Liver (tissue), 9 donors: ENCODE measurements around the gene BRME1. TPM values are rescaled to one million over a fixed set of nuclear protein-coding genes. Genes with fewer than 3 reads are reported as not detected.

Experiments
- DNase-seq: peaks from one replicate; pipeline ENCODE4 v3.0.0-alpha.2; 2017; ENCODE audit warnings: low spot score
- H3K27ac ChIP-seq, 2 donors: one replicate each; pipeline ENCODE4 v1.7.0; 2013; ENCODE audit warnings: inconsistent platforms in 2 of 2, low read length in 2 of 2, control low read depth in 1 of 2, low read depth in 1 of 2, mild to moderate bottlenecking in 1 of 2
- H3K27me3 ChIP-seq, 4 donors: one replicate each; pipeline versions ENCODE4 v1.6.1 to v1.7.0; 2013; ENCODE audit warnings: low read length in 3 of 4, inconsistent platforms in 1 of 4, mild to moderate bottlenecking in 1 of 4, moderate library complexity in 1 of 4; ENCODE audit not compliant: control insufficient read depth in 4 of 4, insufficient read depth in 4 of 4
- H3K36me3 ChIP-seq, 4 donors: one replicate each; pipeline versions ENCODE4 v1.6.1 to v1.7.0; 2013; ENCODE audit warnings: low read length in 3 of 4, mild to moderate bottlenecking in 3 of 4, low read depth in 1 of 4, moderate library complexity in 1 of 4; ENCODE audit not compliant: control insufficient read depth in 4 of 4, insufficient read depth in 3 of 4
- H3K4me1 ChIP-seq, 4 donors: one replicate each; pipeline versions ENCODE4 v1.6.1 to v1.7.0; 2013; ENCODE audit warnings: low read length in 3 of 4, mild to moderate bottlenecking in 3 of 4, moderate library complexity in 1 of 4; ENCODE audit not compliant: control insufficient read depth in 4 of 4, insufficient read depth in 4 of 4
- H3K4me3 ChIP-seq, 3 donors: one replicate each; pipeline versions ENCODE4 v1.6.1 to v1.7.0; 2013; ENCODE audit warnings: low read length in 3 of 3, control low read depth in 1 of 3, low read depth in 1 of 3, mild to moderate bottlenecking in 1 of 3
- H3K9ac ChIP-seq, 2 donors: one replicate each; pipeline ENCODE4 v1.7.0; 2013; ENCODE audit warnings: low read length in 2 of 2, mild to moderate bottlenecking in 2 of 2, moderate library complexity in 2 of 2, control low read depth in 1 of 2, low read depth in 1 of 2
- H3K9me3 ChIP-seq, 4 donors: one replicate each; pipeline versions ENCODE4 v1.6.1 to v1.7.0; 2013; ENCODE audit warnings: low read length in 3 of 4; ENCODE audit not compliant: control insufficient read depth in 4 of 4
- EGR1 ChIP-seq, 2 donors: IDR thresholded peaks; 2 replicates each; pipeline ENCODE4 v1.6.1; 2016 to 2018; ENCODE audit warnings: antibody characterized with exemption in 2 of 2, low read depth in 2 of 2
- FOXA2 ChIP-seq: IDR thresholded peaks from 2 replicates; pipeline ENCODE4 v1.6.1; 2016; ENCODE audit warnings: antibody characterized with exemption
- GABPA ChIP-seq, 2 donors: IDR thresholded peaks in 1 of 2; conservative IDR thresholded peaks in 1 of 2; 2 replicates each; pipeline ENCODE4 v1.6.1; 2016; ENCODE audit warnings: antibody characterized with exemption in 2 of 2, mild to moderate bottlenecking in 1 of 2, moderate library complexity in 1 of 2
- HNF4A ChIP-seq, 2 donors: conservative IDR thresholded peaks; 2 replicates each; pipeline ENCODE4 v1.6.1; 2016; ENCODE audit warnings: antibody characterized with exemption in 2 of 2, mild to moderate bottlenecking in 2 of 2
- HNF4G ChIP-seq: IDR thresholded peaks from 2 replicates; pipeline ENCODE4 v1.6.1; 2016; ENCODE audit warnings: antibody characterized with exemption
- JUND ChIP-seq, 2 donors: IDR thresholded peaks; 2 replicates each; pipeline ENCODE4 v1.6.1; 2016; ENCODE audit warnings: antibody characterized with exemption in 2 of 2
- NR2F2 ChIP-seq: IDR thresholded peaks from 2 replicates; pipeline ENCODE4 v1.6.1; 2016; ENCODE audit warnings: antibody characterized with exemption
- RAD21 ChIP-seq, 2 donors: IDR thresholded peaks; 2 replicates each; pipeline ENCODE4 v1.6.1; 2016; ENCODE audit warnings: antibody characterized with exemption in 2 of 2, mild to moderate bottlenecking in 2 of 2
- RXRA ChIP-seq, 2 donors: IDR thresholded peaks; 2 replicates each; pipeline ENCODE4 v1.6.1; 2017 to 2018; ENCODE audit warnings: antibody characterized with exemption in 2 of 2, mild to moderate bottlenecking in 1 of 2
- SP1 ChIP-seq: IDR thresholded peaks from 2 replicates; pipeline ENCODE4 v1.6.1; 2018; ENCODE audit warnings: antibody characterized with exemption, mild to moderate bottlenecking
- TAF1 ChIP-seq: conservative IDR thresholded peaks from 2 replicates; pipeline ENCODE4 v1.6.1; 2016; ENCODE audit warnings: antibody characterized with exemption, mild to moderate bottlenecking
- YY1 ChIP-seq: IDR thresholded peaks from 2 replicates; pipeline ENCODE4 v1.6.1; 2016; ENCODE audit warnings: antibody characterized with exemption, mild to moderate bottlenecking
- WGBS: extraction: QIAGEN DNeasy Blood & Tissue Kit; methylation state at CpG from one replicate; pipeline ENCODE4 v1.1.7; 2013; 5-methylcytosine and 5-hydroxymethylcytosine counted together
- polyA plus RNA-seq, 2 donors: library from polyadenylated mRNA; stranded (reverse) in 1 of 2; unstranded in 1 of 2; fragments of 200-250 nt in 1 of 2; fragments of >200 nt in 1 of 2; fragmentation: Nextera tagmentation in 1 of 2; extraction: Ambion mirVana in 1 of 2; gene quantifications; one replicate each; pipeline versions ENCODE4 v1.2.1 to v1.2.3, GENCODE V29; 2013 to 2015
- total RNA-seq, 2 donors: library from RNA; depleted of rRNA; stranded (reverse); fragments of >200 nt; gene quantifications; one replicate each; pipeline ENCODE4 v1.2.3, GENCODE V29; 2014
- TF ChIP-seq, protein P1 (sequence below): IDR thresholded peaks from 2 replicates; pipeline ENCODE4 v1.6.1; 2016; ENCODE audit warnings: antibody characterized with exemption, mild to moderate bottlenecking
- TF ChIP-seq, protein P2 (sequence below): IDR thresholded peaks from 2 replicates; pipeline ENCODE4 v1.6.1; 2016; ENCODE audit warnings: antibody characterized with exemption
- donor health status: healthy.
- donor health status: healthy.
- donor health status: healthy.
- donor health status: healthy.
- donor health status: healthy.

Gene BRME1
- total and polyA plus RNA-seq, 4 donors, result 0.42 to 5.3 (median 0.48) TPM

- no peak overlapping the region for H3K4me3 ChIP-seq
- H3K9ac ChIP-seq, result no peak overlapping the region
- DNase-seq, result no peak
- no peaks in the 10 kb centered on the region for H3K27me3 ChIP-seq
- H3K36me3 ChIP-seq, result no peaks in the 10 kb centered on the region
- no peaks in the 10 kb centered on the region for H3K4me1 ChIP-seq
- H3K27ac ChIP-seq, result no peak overlapping the region
- TF ChIP-seq NR2F2 (no peak), SP1 (no peak)
- TF ChIP-seq, protein P1, sequence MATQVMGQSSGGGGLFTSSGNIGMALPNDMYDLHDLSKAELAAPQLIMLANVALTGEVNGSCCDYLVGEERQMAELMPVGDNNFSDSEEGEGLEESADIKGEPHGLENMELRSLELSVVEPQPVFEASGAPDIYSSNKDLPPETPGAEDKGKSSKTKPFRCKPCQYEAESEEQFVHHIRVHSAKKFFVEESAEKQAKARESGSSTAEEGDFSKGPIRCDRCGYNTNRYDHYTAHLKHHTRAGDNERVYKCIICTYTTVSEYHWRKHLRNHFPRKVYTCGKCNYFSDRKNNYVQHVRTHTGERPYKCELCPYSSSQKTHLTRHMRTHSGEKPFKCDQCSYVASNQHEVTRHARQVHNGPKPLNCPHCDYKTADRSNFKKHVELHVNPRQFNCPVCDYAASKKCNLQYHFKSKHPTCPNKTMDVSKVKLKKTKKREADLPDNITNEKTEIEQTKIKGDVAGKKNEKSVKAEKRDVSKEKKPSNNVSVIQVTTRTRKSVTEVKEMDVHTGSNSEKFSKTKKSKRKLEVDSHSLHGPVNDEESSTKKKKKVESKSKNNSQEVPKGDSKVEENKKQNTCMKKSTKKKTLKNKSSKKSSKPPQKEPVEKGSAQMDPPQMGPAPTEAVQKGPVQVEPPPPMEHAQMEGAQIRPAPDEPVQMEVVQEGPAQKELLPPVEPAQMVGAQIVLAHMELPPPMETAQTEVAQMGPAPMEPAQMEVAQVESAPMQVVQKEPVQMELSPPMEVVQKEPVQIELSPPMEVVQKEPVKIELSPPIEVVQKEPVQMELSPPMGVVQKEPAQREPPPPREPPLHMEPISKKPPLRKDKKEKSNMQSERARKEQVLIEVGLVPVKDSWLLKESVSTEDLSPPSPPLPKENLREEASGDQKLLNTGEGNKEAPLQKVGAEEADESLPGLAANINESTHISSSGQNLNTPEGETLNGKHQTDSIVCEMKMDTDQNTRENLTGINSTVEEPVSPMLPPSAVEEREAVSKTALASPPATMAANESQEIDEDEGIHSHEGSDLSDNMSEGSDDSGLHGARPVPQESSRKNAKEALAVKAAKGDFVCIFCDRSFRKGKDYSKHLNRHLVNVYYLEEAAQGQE, result no peak
- no peaks in the 10 kb centered on the region for H3K9me3 ChIP-seq
- 89% methylated on average over 4 of the region's 4 CpGs for WGBS
These were observed 40.5 kb upstream of the BRME1 start for GRCh38 chr19:13946414-13946813.

GRCh38 chr19:13942023-13942684 lies 36.2 kb upstream of the BRME1 start:
- Histone ChIP-seq H3K27me3 (peaks cover 0 to 3% (median 0%) of the 10 kb centered on the region in 4 donors), H3K4me1 (no peaks in the 10 kb centered on the region), H3K9me3 (no peaks in the 10 kb centered on the region), H3K36me3 (no peaks in the 10 kb centered on the region), H3K27ac (no peak overlapping the region), H3K9ac (no peak overlapping the region), H3K4me3 (no peak overlapping the region)
- no peak for DNase-seq
- WGBS, result 98% methylated on average over 1 of the region's 1 CpG
- TF ChIP-seq TAF1, result no peak
- TF ChIP-seq GABPA (IDR thresholded peaks at IDR 0.05 in 1 of 2, conservative IDR thresholded peaks at IDR 0.05 in 1 of 2), result no peak
- no peak for TF ChIP-seq NR2F2
- TF ChIP-seq EGR1 (IDR thresholded peaks at IDR 0.05; ENCODE audit: low read depth in 2 of 2), result no peak
- TF ChIP-seq, protein P1, result no peak
- TF ChIP-seq HNF4G, result no peak

GRCh38 chr19:13938301-13939064 lies 32.6 kb upstream of the BRME1 start, which contains the start of gene PODNL1:
Gene PODNL1 (minus strand): TSS chr19:13938417. CDS start chr19:13938181, 236 bp downstream.
- TF ChIP-seq RXRA (IDR thresholded peaks at IDR 0.05) (no peak), HNF4G (no peak), YY1 (no peak), SP1 (no peak), JUND (IDR thresholded peaks at IDR 0.05) (no peak), TAF1 (no peak), GABPA (IDR thresholded peaks at IDR 0.05 in 1 of 2, conservative IDR thresholded peaks at IDR 0.05 in 1 of 2) (no peak), EGR1 (IDR thresholded peaks at IDR 0.05; ENCODE audit: low read depth in 2 of 2) (no peak), RAD21 (IDR thresholded peaks at IDR 0.05) (no peak), HNF4A (conservative IDR thresholded peaks at IDR 0.05) (no peak), FOXA2 (no peak)
- TF ChIP-seq, protein P2, sequence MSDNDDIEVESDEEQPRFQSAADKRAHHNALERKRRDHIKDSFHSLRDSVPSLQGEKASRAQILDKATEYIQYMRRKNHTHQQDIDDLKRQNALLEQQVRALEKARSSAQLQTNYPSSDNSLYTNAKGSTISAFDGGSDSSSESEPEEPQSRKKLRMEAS, result no peak
- TF ChIP-seq, protein P1, result no peak
- no peak within 1 kb of the TSS for H3K4me3 ChIP-seq

More at GRCh38 chr19:13938301-13939064, 32.6 kb upstream of the BRME1 start, which contains the start of gene PODNL1:
- 33% methylated on average over 21 of the region's 21 CpGs for WGBS
- DNase-seq, result no peak
- Histone ChIP-seq H3K36me3 (no peaks in the 10 kb centered on the region), H3K4me1 (no peaks in the 10 kb centered on the region), H3K9me3 (no peaks in the 10 kb centered on the region), H3K9ac (no peak within 1 kb of the TSS), H3K27ac (no peak within 1 kb of the TSS), H3K27me3 (peaks cover 0 to 5% (median 2%) of the 10 kb centered on the region in 4 donors)
